Activated CD4-positive, alpha-beta T cell treated with anti-CD3 and anti-CD28 coated beads for 36 hours (primary cell): ENCODE results near the gene MAP3K6. TPM values are rescaled to one million over a fixed set of nuclear protein-coding genes. Genes with fewer than 3 reads are reported as not detected.

Experiments used
- ATAC-seq: fragments of 200-7000 bp; cut with Tn5 transposase; one replicate; pipeline ENCODE4 v1.10.0; 2021; ENCODE audit warnings: mild to moderate bottlenecking, moderate library complexity
- CTCF ChIA-PET: fragments of 350-600 bp; sonication (Branson Sonifier 250); formaldehyde crosslinking; loops from one replicate; lab custom pipeline; 2021; ENCODE audit warnings: antibody characterized with exemption; lab: Charles Lee
- POLR2A ChIA-PET: fragments of 350-600 bp; sonication (Branson Sonifier 250); formaldehyde crosslinking; loops from one replicate; lab custom pipeline; 2021; ENCODE audit warnings: antibody characterized with exemption, inconsistent platforms; lab: Charles Lee
- DNase-seq: peaks from one replicate; pipeline ENCODE4 v3.0.0-alpha.2; 2020
- H3K27ac Mint-ChIP-seq: one replicate; pipeline ENCODE4 v1.8.0; 2021; ENCODE audit warnings: mixed read lengths
- H3K27me3 Mint-ChIP-seq: one replicate; pipeline ENCODE4 v1.8.0; 2021; ENCODE audit warnings: mixed read lengths
- H3K36me3 Mint-ChIP-seq: one replicate; pipeline ENCODE4 v1.8.0; 2021; ENCODE audit warnings: low read depth, mixed read lengths
- H3K4me1 Mint-ChIP-seq: one replicate; pipeline ENCODE4 v1.8.0; 2021; ENCODE audit warnings: mixed read lengths
- H3K4me3 Mint-ChIP-seq: one replicate; pipeline ENCODE4 v1.8.0; 2021; ENCODE audit warnings: mild to moderate bottlenecking, moderate library complexity, mixed read lengths
- H3K9me3 Mint-ChIP-seq: one replicate; pipeline ENCODE4 v1.8.0; 2021; ENCODE audit warnings: low read depth, mixed read lengths
- intact Hi-C, 2 experiments: fragments of 100-400 bp; cut with DNase I in 1 of 2; cut with micrococcal nuclease in 1 of 2; formaldehyde crosslinking; loops; one replicate each; pipeline versions ENCODE4 v1.14.2 to v1.15.1; 2022 to 2024; cut with DNase I, micrococcal nuclease
- total RNA-seq, 2 experiments: library from RNA; stranded (reverse); gene quantifications; one replicate each; pipeline ENCODE4 v1.2.3, GENCODE V29; 2021

MAP3K6 gene
- total RNA-seq, 2 experiments from 2014 or later = 6.5 to 8.8 TPM

DNA sequence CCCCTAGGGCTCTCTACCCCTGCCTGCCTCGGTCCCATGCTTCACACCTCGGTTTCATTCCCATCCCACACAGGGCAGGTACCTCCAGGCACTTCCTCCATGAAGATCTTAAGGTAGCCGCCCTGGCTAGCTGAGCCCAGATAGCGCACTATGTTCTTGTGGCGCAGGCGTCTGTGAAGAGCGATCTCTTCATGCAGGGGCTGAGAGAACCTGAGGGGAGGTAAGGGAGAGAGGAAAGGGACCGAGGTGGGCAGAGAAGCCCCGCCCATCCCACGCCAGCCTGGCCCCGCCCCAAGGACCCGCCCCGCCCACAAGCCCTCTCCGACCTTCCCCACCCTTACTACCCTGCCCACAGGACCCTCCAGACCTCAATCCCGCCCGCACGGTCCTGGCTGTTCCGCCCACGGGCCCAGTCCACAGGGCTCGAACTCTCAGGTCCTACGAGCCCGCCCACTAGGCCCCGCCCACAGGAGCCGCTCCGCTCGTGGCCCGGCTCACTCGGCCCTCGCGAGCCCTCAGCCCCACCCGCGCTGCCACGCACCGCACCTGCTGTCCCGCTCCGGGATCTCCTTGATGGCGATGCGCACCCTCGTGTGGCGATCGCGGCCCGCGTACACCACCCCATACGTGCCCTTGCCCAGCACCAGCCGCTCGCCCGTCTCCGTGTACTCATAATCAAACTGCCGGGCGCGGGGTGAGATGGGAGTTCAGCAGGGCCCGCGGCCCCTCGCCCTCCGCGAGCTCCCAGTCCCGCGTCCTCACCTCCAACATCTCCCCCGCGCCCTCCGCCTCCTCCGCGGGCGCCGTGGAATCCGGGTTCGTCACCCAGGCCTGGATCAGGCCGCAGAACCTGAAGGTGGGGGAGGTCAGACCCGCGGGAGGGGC is 6.4 kb downstream of the MAP3K6 start:
- ATAC-seq = peak; percentile 25
- intact Hi-C loops = no loop called here
- H3K27me3 Mint-ChIP-seq = no peaks in the 10 kb centered on the region
- DNase-seq = peak; percentile 60
- H3K4me3 Mint-ChIP-seq = peak overlapping the region; percentile 62
- peaks cover 49% of the 10 kb centered on the region for H3K4me1 Mint-ChIP-seq
- POLR2A ChIA-PET = interaction anchor here (0.6 kb wide), 1 partner anchor 275 kb away, joined by 4 read pairs; no protein-coding TSS in a partner anchor
- peaks cover 1% of the 10 kb centered on the region for H3K36me3 Mint-ChIP-seq
- no peaks in the 10 kb centered on the region for H3K9me3 Mint-ChIP-seq
- peak overlapping the region; percentile 15 for H3K27ac Mint-ChIP-seq
- CTCF ChIA-PET = interaction anchor here (1.0 to 3.1 kb wide), 3 partner anchors 8 to 28 kb away, joined by 3 to 16 read pairs (median 3); no protein-coding TSS in a partner anchor

DNA sequence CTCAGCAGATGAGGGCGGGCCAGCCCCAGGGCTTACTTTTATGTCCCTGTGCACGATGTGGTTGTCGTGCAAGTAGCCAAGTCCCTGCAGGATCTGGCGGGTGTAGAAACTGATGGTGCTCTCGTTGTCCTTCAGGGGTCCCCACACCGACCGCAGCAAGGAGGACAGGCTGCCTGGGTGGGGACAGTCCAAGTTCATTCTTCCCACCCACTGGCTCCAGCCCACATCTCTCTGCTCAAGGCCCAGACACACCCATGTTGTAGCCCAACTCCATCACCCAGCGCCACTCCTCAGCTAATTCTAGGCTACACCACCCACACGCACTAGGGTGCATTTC is 7.0 kb downstream of the MAP3K6 start:
- POLR2A ChIA-PET = no interaction called here
- H3K27me3 Mint-ChIP-seq = no peaks in the 10 kb centered on the region
- CTCF ChIA-PET = interaction anchor here (0.7 to 3.1 kb wide), 4 partner anchors 9 to 240 kb away, joined by 3 to 16 read pairs (median 4); no protein-coding TSS in a partner anchor
- H3K4me3 Mint-ChIP-seq = peak overlapping the region; percentile 62
- peaks cover 45% of the 10 kb centered on the region for H3K4me1 Mint-ChIP-seq
- peak overlapping the region; percentile 15 for H3K27ac Mint-ChIP-seq
- no peak for ATAC-seq
- no peaks in the 10 kb centered on the region for H3K9me3 Mint-ChIP-seq
- peaks cover 2% of the 10 kb centered on the region for H3K36me3 Mint-ChIP-seq
- intact Hi-C loops = no loop called here
- DNase-seq = no peak

DNA sequence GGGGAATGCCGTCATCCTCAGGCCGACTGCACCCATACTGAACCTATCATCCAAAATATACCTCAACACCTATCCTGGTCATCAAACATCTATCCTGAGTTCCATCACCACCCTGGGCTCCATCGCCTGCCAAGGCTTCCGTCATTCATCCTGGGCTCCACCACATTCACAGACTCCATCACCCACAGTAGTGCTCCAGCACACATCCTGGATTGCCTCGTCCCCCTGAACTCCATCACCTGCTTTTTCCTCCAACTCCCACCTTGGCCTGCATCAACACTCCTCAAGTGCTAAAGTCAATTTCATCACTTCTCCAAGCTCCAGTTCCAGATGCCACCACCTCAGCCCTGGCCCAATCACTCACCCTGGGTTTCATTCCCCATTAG is 7.8 kb downstream of the MAP3K6 start:
- Mint-ChIP-seq H3K36me3 (peaks cover 2% of the 10 kb centered on the region), H3K27ac (no peak overlapping the region), H3K27me3 (no peaks in the 10 kb centered on the region), H3K9me3 (no peaks in the 10 kb centered on the region), H3K4me3 (no peak overlapping the region), H3K4me1 (peaks cover 40% of the 10 kb centered on the region)
- intact Hi-C loops = no loop called here
- DNase-seq (no peak), ATAC-seq (no peak)
- POLR2A ChIA-PET = no interaction called here
- CTCF ChIA-PET = interaction anchor here (0.7 to 3.8 kb wide), 13 partner anchors 7 to 361 kb away, joined by 3 to 28 read pairs (median 10); partner anchors contain the start of genes CD164L2 and MAP3K6

DNA sequence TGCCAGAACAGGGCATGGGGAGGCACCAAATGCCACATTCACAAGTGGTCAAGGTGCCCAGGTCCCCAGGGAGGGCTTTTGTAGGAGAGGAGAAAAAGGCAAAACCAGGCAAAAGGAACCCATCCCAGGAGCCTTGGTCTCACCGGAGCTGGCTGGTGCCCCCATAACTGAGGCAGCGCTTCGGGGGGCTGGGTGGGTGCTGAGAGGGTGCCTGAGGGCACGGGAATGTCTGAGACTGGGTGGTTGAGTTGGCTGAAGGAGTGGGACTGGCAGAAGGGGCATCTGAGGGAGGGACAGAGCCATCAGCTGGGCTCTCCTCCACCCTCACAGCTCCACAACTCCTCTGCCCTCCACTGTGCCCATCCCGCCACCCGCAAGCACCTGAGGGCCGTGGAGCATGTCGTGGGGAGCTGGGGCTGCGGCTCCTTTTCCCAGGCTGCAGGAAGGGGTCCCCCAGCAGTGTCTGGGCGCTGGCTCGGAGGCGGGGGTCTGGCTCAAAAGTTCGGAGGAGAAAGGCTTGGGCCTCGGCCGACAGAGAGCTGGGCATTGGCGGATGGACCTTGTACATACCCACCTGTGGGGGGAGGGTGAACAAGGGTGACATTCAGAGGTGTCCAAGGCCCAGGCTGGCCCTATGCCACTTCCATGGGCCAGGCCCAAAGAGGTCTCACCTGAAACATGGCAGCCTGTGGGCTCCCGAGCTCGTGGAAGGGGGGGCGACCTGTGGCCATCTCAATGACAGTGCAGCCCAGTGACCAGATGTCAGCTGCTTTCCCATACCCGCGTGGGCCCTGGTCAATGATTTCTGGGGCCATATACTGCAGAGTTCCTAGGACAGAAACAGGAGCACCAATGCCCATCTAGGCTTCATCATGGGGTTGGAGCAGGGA is 8.5 kb downstream of the MAP3K6 start:
- DNase-seq (no peak), ATAC-seq (no peak)
- ChIA-PET CTCF (interaction anchor here (0.6 to 3.8 kb wide), 24 partner anchors 8 to 360 kb away, joined by 3 to 28 read pairs (median 4); partner anchors contain the start of genes CD164L2, MAP3K6 and SYTL1), POLR2A (interaction anchor here (1.0 kb wide), 1 partner anchor 13 kb away, joined by 3 read pairs; no protein-coding TSS in a partner anchor)
- no peak overlapping the region for H3K27ac Mint-ChIP-seq
- intact Hi-C loops = no loop called here
- H3K4me3 Mint-ChIP-seq = peak overlapping the region; percentile 64
- H3K4me1 Mint-ChIP-seq = peaks cover 40% of the 10 kb centered on the region
- H3K36me3 Mint-ChIP-seq = peaks cover 2% of the 10 kb centered on the region
- no peaks in the 10 kb centered on the region for H3K9me3 Mint-ChIP-seq
- no peaks in the 10 kb centered on the region for H3K27me3 Mint-ChIP-seq

DNA sequence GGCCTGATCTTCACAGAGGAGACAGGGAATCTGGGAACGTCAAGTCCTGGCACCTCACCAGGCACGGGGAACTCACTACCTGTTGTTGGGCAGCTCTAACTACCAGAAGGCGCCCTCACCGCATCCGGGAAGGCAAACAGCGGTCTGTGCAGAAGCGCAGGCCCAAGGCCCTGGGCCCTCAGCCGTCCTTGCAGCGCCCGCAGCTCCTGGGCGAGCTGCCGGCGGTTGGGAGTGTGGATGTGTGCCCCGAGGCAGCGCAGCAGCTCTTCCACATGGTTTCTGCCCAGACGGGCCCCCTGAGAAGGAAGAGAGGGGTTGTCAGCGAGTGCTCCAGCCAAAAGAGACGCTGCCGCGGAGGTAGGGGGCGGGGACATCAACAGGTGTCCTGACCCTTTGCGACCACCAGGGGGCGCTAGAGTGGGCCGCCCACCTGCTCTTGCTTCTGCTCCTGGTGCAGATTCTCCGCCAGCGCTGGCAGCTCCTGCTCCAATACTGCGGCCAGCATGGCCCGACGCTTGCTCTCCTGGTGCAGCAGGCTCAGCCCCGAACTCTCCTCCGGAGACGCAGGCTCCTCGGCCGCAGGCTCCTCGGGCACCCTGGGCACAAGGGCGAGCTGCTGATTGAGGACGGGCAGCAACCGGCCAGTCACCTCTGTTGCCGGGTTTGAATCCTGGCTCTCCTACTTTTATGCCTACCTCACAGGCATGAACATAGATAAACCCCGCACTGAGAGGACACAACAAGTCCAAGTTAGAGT is 9.3 kb downstream of the MAP3K6 start:
- peak overlapping the region; percentile 73 for H3K27ac Mint-ChIP-seq
- CTCF ChIA-PET = interaction anchor here (0.6 to 3.8 kb wide), 33 partner anchors 8 to 1124 kb away, joined by 3 to 28 read pairs (median 4); partner anchors contain the start of genes CD164L2, MAP3K6 and SYTL1
- POLR2A ChIA-PET = interaction anchor here (1.0 to 1.1 kb wide), 2 partner anchors 9 to 12 kb away, joined by 3 read pairs; no protein-coding TSS in a partner anchor

DNA sequence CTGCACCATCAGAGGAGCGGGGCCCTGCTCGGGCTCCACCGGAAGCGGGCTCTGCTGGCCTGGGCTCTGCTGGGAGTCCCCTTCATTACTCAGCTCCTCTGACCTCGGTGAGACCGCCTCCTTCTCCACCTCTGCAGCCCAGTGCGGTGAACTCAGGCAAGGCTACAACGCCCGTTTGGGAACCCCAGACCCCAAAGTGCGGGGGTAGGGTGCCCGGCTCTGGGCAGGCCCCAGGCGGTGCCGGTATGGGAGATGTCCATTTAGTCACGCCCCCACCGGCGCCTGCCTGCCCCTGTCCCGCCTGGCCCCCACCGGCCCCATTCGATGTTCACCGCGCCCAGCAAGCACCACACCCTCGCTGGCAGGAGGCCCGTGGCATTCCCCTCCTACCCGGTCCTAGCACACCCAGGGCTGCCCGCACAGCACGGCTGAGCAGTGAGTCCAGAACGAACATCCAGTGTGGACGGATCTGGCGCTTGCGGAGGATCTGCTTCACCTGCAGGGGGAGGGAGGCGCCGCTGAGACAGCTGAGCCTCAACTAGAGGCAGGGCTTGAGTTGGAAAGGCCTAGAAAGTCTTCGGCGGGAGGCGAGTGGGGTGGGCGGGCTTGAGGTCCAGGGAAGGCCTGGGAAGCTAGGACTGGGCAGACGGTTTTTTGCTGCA is 10.0 kb downstream of the MAP3K6 start:
- Mint-ChIP-seq H3K4me3 (peak overlapping the region; percentile 64), H3K36me3 (peaks cover 2% of the 10 kb centered on the region), H3K27ac (peak overlapping the region; percentile 73), H3K27me3 (no peaks in the 10 kb centered on the region), H3K4me1 (peaks cover 40% of the 10 kb centered on the region), H3K9me3 (no peaks in the 10 kb centered on the region)
- CTCF ChIA-PET = interaction anchor here (0.6 to 3.8 kb wide), 29 partner anchors 8 to 1123 kb away, joined by 3 to 28 read pairs (median 4); partner anchors contain the start of genes CD164L2, MAP3K6 and SYTL1
- intact Hi-C loops = loop anchor here (1.0 kb wide), 5 partner anchors 9 to 56 kb away; partner anchors contain the start of gene GPR3 (in 1 of the 2)
- POLR2A ChIA-PET = interaction anchor here (1.0 to 1.1 kb wide), 2 partner anchors 10 to 202 kb away, joined by 3 read pairs; partner anchors contain the start of gene SLC9A1
- DNase-seq (peak; percentile 39), ATAC-seq (peak; percentile 34)

More for the DNA sequence above, 9.3 kb downstream of the MAP3K6 start:
- H3K9me3 Mint-ChIP-seq = no peaks in the 10 kb centered on the region
- peaks cover 40% of the 10 kb centered on the region for H3K4me1 Mint-ChIP-seq
- DNase-seq = peak; percentile 91
- peaks cover 2% of the 10 kb centered on the region for H3K36me3 Mint-ChIP-seq
- intact Hi-C loops = loop anchor here (1.0 kb wide), 5 partner anchors 8 to 57 kb away; partner anchors contain the start of gene GPR3 (in 1 of the 2)
- no peaks in the 10 kb centered on the region for H3K27me3 Mint-ChIP-seq
- peak; percentile 78 for ATAC-seq
- peak overlapping the region; percentile 64 for H3K4me3 Mint-ChIP-seq

DNA sequence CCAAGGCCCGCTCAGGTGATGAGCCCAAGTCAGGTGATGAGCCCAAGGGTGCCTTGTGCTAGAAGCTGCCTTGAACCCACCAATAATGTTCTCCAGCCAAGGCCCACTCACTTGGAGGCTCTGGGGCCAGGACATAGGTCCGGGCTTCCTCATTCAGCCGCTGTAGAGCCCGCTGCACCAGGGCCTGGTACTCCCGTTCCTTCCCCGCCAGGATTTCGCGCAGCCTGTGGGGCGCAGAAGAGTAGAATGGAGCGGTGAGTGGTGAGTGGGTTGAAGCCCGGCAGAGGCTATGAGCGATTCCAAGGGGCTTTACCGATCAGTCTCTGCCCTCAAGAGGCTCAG is 10.5 kb downstream of the MAP3K6 start:
- Mint-ChIP-seq H3K27ac (no peak overlapping the region), H3K36me3 (peaks cover 2% of the 10 kb centered on the region), H3K9me3 (no peaks in the 10 kb centered on the region), H3K4me3 (peak overlapping the region; percentile 64), H3K27me3 (no peaks in the 10 kb centered on the region), H3K4me1 (peaks cover 40% of the 10 kb centered on the region)
- intact Hi-C loops = no loop called here
- ChIA-PET POLR2A (interaction anchor here (1.0 kb wide), 1 partner anchor 201 kb away, joined by 3 read pairs; the partner anchor contains the start of gene SLC9A1), CTCF (interaction anchor here (0.6 to 3.8 kb wide), 10 partner anchors 9 to 218 kb away, joined by 3 to 28 read pairs (median 4); partner anchors contain the start of genes MAP3K6 and SYTL1)
- DNase-seq (no peak), ATAC-seq (no peak)

DNA sequence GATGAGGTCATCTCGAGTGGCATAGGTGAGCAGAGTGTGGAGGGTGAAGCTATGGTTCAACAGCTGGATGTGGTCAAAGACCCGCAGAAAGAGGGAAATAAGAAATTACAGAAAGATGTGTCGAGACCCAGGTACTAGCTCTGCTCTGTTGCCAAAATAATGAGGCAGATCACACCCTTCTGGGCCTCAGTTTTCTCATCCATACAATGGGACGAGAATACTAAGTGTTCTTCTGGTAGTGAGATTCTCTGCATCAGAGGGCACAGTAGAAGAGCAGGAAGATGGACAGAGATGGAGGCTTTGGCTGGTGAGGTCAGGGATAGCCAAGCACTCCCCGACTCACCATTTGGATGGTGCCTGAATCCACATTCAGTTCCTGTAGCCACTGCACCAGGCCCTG is 11.1 kb downstream of the MAP3K6 start:
- intact Hi-C loops = no loop called here
- Mint-ChIP-seq H3K27ac (no peak overlapping the region), H3K4me3 (peak overlapping the region; percentile 64), H3K4me1 (peaks cover 40% of the 10 kb centered on the region), H3K27me3 (no peaks in the 10 kb centered on the region), H3K9me3 (no peaks in the 10 kb centered on the region), H3K36me3 (peaks cover 2% of the 10 kb centered on the region)
- ATAC-seq (no peak), DNase-seq (no peak)
- ChIA-PET POLR2A (interaction anchor here (1.0 kb wide), 1 partner anchor 201 kb away, joined by 3 read pairs; the partner anchor contains the start of gene SLC9A1), CTCF (interaction anchor here (0.6 to 3.8 kb wide), 9 partner anchors 9 to 201 kb away, joined by 3 to 28 read pairs (median 4); partner anchors contain the start of genes MAP3K6 and SYTL1)

DNA sequence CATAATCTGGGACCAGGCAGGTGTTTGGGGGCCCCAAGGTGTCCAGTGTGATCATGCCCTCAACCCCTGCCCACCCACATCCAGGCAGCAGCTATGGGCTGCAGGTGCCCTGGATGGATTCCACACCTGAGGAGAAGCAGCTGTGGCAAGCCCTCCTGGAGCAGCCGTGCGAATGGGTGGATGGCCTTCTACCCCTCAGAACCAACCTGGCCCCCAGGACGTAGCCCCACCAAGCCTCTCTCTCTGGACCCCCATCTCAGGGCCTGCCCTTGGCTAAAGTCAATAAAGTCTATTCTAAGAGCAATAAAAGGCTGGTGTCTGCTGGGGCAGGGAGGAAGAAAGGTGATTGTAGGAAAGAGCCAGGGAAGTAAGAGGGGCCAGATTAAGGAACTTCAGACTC is 13.1 kb downstream of the MAP3K6 start:
- Mint-ChIP-seq H3K9me3 (no peaks in the 10 kb centered on the region), H3K27me3 (no peaks in the 10 kb centered on the region), H3K36me3 (peaks cover 2% of the 10 kb centered on the region), H3K4me3 (no peak overlapping the region), H3K4me1 (peaks cover 30% of the 10 kb centered on the region), H3K27ac (no peak overlapping the region)
- DNase-seq (no peak), ATAC-seq (no peak)
- intact Hi-C loops = no loop called here
- ChIA-PET CTCF (interaction anchor here (0.6 to 3.4 kb wide), 8 partner anchors 9 to 309 kb away, joined by 3 to 20 read pairs (median 4); partner anchors contain the start of gene SYTL1), POLR2A (no interaction called here)
